Stimulated activated CD8-positive, alpha-beta memory T cell treated with anti-CD3 and anti-CD28 coated beads, Interleukin-7, amount 100 ng/mL, for 4 hours (primary cell): ENCODE results near the gene BAZ1B.
A peak's percentile ranks its signal among the peaks of the same experiment; 100 is the strongest.
"Not testable (repeated sequence)": the region's sequence is repeated elsewhere in the genome, so short reads cannot be mapped to it uniquely, and the experiment has no call there.

Experiments
- DNase-seq, 2 donors: peaks; one replicate each; pipeline ENCODE4 v3.0.0-alpha.2; 2020; ENCODE audit warnings: low read depth in 2 of 2

The BAZ1B gene, protein sequence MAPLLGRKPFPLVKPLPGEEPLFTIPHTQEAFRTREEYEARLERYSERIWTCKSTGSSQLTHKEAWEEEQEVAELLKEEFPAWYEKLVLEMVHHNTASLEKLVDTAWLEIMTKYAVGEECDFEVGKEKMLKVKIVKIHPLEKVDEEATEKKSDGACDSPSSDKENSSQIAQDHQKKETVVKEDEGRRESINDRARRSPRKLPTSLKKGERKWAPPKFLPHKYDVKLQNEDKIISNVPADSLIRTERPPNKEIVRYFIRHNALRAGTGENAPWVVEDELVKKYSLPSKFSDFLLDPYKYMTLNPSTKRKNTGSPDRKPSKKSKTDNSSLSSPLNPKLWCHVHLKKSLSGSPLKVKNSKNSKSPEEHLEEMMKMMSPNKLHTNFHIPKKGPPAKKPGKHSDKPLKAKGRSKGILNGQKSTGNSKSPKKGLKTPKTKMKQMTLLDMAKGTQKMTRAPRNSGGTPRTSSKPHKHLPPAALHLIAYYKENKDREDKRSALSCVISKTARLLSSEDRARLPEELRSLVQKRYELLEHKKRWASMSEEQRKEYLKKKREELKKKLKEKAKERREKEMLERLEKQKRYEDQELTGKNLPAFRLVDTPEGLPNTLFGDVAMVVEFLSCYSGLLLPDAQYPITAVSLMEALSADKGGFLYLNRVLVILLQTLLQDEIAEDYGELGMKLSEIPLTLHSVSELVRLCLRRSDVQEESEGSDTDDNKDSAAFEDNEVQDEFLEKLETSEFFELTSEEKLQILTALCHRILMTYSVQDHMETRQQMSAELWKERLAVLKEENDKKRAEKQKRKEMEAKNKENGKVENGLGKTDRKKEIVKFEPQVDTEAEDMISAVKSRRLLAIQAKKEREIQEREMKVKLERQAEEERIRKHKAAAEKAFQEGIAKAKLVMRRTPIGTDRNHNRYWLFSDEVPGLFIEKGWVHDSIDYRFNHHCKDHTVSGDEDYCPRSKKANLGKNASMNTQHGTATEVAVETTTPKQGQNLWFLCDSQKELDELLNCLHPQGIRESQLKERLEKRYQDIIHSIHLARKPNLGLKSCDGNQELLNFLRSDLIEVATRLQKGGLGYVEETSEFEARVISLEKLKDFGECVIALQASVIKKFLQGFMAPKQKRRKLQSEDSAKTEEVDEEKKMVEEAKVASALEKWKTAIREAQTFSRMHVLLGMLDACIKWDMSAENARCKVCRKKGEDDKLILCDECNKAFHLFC (N-terminal part only)

DNA sequence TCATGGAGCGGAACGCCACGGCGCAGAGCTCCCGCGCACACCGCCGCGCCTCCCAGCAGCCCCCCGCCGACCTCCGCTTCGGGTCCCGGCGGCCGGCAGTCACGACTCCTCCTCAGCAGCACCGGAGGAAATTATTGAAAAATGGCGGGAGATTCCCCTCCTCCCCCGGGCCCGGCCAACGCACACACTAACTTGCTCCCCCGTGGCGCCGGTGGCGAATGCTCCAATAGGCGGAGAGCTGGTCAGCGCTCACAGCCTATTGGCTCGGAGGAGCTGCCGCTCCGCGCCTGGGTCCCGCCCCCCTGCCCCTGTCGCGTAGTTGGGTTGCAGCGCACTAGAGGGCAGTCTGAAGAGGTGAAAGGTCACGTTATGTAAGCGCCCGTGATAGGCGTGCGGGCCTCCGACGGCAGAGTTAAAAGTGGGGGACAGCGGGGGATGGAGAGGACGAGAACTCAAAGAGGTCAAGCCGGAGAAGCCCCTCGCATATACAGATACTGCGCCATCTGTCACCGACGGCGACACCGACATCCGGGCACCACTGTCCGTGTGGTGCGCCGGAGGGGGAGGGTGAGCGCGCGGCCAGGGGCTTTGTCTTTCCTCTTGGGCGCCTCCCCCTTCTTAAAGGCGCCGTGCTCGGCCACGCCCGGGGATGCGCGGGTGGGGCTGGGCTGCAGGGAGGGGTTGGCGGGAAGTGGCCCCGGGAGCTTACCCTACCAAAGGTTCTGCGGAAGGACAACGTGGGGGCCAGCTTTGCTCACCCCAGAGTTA lies at the start of gene BAZ1B:
BAZ1B (minus strand) TSS at position 189 of the 768 bp plus-strand sequence. CDS start 360 bp downstream, outside the sequence.
- peak; percentile 94 to 98 for DNase-seq

DNA sequence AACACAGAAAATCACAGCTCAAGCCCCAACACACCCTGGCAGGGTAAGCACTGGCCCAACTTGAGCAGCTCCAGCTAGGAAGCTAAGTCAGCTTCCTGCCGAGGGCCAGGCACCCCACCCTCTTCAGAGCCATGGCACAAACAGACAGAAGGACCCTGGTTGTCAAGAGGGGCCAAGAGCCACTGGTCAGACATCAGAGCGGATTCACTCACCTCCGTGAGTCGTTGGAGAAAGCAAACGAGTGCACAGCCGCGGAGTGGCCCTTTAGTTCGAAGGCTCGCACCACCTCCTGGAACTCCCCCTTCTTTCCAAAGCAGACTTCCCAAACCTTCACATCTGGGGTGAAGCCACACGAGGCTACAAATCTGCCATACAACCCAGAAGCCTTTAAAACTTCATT lies 48.9 kb upstream of the BAZ1B start:
- no peak for DNase-seq

DNA sequence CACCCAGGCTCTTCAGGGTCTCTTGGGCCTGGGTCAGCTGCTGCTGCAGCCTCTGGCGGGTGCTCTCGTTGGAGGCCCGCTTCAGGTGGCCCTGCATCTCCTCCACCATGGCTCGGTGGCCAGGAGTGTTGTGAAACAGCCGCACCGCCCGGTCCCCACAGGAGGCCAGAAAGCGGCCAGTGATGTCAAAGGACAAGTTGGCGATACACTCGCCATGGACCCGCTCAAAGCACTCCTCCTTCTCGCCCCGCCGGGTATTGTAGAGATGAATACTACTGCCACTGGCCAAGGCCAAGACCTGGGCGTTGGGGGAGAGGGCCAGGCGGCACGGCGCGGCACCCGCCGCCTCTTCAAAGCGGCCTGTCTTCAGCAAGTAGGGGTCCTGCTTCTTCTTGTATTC lies 48.4 kb upstream of the BAZ1B start:
- DNase-seq, result no peak

DNA sequence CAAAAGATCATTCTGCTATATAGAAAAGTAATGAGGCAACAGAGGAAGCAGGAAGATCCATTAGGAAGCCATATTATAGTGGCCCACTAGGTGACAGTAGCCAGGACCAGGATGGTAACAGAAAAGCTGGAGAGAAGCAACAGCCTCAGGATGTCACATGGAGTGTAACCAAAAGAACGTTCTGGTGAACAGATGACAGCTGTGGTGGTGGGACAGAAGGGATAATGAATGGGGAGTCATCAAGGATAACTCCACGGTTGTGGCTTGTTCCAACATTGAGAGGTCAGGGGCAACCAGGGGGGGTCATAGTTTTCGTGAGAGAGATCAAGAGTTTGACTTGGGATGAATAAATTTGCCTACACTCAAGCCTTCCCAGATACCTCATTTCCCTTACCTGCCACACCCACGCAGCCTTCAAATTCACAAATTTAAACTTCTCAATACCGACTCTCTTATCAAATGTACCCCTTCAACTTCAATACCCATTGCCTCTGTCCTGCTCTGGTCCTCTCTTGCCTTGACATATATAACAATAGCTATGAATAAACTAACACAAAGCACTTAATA lies 47.0 kb upstream of the BAZ1B start:
- no peak for DNase-seq

DNA sequence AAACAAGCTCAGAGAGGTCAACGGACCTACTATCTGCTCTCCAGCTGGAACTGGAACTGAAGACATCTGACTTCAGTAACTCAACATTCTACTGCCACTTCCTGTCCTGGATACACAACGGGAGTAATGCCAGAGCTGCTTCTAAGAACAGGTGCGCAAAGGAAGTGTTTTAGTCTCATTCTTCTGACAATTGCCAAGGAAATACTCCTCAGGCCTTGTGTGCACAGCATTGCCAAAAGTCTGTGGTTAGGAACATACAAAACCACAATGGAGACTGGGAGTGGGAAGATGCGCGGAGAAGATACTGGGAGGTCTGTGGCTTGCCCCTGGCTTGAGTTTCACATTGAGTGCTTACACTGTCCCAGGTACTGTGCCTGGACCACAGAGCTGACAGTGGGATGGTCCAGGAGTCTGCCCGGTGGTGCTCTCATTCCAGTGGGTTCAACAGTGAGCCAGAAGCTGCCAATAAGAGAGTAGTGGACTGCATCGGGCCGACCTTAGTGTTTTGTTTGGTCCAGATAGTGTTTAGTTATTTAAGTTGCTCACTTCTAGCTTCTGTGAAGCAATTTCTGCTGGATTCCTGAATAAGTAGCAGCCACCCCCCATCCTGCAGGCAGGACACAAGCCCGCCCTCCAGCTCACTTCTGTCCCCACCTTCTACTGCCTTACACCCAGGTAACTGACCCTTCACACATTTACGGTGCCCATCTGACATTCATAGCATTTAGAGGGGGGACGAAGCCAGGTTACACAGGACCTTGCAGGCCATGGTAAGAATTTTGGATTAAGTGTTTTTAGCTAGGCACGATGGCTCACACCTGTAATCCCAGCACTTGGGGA lies 46.0 kb upstream of the BAZ1B start:
- DNase-seq, result no peak

DNA sequence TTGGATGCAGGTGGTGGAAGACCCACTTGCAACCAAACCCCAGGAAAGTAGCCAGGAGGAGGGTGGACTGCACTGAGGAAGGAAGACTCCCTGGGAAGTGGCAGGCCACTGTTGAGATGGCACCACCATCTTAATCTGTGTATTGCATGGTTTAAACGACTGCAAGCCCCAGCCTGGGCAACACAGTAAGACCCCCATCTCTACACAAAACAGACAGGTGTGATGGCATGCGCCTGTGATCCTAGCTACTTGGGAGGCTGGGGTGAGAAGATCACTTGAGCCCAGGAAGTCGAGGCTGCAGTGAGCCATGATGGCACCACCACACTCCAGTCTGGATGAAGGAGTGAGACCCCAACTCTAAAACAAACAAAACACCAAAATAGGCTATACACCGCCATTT lies 45.0 kb upstream of the BAZ1B start:
- DNase-seq, result no peak

DNA sequence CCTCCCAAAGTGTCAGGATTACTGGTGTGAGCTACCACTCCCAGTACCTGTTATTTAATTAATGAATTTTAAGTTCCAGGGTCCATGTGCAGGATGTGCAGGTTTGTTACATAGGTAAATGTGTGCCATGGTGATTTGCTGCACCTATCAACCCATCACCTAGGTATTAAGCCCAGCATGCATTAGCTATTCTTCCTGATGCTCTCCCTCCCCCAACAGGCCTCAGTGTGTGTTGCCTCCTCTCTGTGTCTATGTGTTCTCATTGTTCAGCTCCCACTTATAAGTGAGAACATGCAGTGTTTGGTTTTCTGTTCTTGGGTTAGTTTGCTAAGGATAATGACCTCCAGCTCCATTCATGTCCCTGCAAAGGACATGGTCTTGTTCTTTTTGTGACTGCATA lies 44.3 kb upstream of the BAZ1B start:
- DNase-seq, result not testable (repeated sequence)

DNA sequence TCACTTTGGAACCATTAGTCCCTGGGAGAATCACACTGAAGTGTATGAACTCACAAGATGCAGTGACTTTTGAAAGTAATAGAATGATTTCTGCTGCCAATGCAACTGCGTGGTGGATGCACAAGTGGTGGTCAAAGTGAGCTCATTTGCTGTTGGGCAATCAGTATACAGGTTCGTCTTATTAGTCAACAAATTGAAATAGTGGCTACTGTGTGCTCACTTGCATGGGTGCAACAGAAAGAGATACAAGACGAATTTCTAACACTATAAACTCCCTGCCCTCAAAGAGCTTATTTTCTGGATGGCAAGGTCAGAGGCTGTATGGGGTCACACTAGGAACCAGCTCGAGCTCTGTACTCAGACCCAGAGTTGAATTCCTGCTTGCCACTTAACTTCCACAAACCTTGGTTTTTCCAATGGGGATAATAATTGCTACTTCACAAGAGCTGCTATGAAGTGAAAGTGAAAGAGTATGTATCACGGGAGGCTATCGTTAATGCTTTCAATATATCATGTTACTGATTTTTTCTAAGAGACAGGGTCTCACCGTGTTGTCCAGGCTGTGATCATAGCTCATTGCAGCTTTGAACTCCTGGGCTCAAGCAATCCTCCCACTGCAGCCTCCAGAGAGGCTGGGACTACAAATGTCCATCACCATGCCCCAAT lies 43.7 kb upstream of the BAZ1B start:
- no peak for DNase-seq

DNA sequence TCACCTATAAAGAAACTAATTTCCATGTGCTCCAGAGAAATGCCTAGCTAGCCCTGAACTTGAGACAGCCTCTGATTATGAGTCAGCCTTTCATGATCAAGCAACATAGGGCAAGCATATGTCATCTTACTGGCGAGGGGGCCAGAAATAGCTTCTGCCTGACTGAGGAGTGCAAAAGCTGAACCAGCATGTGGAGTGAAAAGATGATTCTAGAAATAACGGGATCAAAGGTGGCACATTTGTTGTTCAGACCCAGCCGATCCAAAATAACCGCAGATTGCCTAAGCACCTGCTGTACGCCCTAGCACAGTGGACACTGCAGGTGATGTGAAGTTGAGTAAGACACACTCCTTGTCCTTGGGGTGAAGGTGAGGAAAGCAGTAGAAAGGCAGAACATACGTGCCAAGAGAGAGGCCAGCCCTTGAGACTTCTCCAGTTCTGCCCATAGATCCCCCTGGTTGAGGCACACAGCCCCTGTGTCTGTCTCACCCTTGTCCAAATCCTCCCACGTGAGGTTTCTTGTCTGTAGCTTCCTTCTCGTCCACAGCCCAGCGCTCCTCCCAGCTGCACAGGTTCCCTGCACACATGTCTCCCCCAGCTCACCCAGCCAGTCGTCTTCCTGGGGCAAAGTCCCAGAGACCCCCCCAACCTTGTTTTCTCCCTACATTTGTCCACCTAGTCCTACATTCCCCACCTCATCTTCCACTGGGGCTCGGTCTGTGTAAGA lies 38.2 kb upstream of the BAZ1B start:
- no peak for DNase-seq

DNA sequence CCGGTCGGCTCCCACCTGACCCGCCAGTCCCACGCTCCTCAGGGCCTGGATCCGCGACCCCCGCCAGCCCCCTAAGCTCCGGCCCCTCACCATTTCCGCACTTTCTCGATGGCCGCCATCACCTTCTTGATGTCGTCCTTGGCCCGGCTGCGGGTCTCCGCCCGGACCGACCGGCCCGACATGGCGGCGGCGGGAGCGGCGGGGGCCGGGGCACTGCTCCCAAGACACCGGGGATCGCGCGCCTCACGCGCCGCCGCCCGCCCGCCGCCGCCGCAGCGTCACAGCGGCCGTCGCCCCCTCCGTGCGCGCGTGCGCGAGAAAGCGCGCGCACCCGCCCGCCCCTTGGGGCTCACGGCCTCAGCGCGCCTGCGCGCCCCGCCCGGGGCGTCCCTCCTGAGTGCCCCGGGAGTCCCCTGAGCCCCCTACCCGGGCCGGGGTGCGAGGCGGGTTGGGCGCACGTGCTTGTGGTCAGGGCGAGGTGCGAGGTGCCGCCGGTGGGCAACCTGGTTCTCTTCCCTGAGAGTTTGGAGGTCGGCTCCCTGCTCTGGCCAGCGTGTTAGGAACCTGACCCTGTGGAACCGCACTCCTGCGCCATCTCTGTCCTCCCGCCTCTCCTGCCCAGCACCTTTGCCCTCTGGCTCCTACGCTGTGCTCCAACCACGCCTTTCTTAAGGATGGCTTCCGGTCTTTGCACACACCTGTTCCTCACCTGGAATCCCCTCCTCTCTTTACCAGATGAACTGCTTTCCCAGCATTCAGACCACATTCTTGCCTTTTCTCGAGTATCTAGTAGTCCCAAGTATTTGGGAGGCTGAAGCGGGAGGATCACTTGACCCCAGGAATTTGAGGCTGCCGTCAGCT lies 35.5 kb upstream of the BAZ1B start, which contains the start of gene BCL7B:
BCL7B (minus strand) TSS at position 294 of the 861 bp plus-strand sequence; CDS start at position 182, 112 bp downstream.
- peak; percentile 34 to 74 for DNase-seq

DNA sequence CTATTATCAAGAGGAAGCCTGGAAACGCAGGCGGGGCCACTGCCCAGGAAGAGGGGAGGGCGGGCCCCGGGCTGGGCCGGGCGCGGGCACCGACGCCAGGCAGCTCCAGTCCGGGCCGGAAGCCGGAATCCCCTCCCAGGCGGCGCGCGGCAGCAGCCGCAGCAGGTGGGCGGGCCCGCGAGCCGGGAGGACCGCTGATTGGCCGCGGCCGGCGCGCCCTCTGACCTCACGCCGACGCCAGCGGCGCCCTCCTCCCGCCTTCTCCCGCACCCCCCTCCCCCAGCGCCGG lies 35.0 kb upstream of the BAZ1B start:
- DNase-seq, result peak; percentile 72 to 92

DNA sequence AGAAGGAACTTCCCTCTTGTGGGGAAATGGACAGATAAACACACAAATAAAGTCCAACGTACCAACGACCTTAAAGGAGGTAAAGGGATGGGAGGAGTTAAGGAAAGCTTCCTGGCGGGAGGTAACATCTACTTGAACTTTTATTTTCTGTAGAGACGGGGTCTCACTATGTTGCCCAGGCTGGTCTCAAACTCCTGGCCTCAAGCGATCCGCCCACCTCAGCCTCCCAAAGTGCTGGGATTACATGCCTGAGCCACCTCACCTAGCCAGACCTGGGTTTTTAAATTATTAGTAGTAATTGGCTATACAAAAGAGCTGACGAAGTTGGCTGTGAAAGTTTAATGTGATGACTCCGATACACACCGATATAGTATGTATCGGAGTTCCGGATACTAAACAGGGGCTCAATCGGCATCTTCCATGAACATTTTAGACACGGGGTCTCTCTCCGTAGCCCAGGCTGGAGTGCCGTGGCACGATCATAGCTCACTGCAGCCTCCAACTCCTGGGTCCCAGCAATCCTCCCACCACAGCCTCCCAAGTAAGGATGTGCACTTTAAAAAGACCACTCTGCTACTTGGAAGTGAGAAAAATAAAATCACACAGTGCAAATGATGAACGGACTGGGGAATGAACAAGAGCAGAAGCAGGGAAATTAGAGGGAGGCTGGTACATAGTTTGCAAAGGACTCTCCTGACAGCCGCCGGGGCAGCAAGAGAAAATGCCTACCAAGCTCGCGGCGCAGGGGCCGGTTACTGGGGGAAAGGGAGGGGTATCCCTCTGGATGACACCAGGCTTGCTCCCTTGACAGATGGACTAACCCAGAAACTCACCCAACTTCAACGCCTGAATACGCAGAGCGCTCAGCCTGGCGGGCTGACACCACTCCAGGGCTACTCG lies 34.4 kb upstream of the BAZ1B start:
- DNase-seq, result no peak

DNA sequence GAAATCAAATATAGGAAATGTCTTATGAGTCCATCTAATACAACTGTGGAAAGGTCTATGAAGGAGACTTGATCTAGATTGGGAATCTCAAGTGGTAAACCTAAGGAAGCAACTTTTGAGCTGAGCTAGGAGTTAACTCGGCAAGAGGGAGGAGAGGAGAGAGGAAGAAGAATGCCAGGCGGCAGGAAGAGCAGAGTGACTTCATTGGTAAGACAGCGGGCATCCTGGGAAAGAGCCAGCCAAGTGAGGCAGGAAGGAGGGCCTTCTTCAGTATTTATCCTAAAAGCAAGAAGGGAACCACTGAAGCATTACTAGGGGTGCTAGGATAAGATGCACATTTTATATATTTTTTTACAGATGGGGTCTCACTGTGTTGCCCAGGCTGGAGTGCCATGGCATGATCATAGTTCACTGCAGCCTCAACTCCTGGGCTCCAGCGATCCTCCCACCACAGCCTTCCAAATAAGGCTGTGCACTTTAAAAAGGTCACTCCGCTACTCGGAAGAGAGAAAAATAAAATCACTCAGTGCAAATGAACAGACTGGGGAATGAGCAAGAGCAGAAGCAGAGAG lies 33.4 kb upstream of the BAZ1B start:
- DNase-seq, result no peak

DNA sequence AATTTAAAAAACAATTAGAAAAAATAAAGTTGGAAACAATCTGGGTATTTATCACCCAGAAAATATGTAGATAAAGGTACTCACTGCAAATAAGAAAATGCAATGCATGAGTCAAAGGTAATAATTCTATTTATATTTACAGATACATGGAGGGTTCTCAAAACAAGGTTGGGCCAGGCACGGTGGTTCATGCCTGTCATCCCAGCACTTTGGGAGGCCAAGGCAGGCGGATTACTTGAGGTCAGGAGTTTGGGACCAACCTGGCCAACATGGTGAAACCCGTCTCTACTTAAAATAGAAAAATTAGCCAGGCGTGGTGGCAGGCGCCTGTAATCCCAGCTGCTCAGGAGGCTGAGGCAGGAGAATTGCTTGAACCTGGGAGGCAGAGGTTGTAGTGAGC lies 28.0 kb upstream of the BAZ1B start:
- DNase-seq, result not testable (repeated sequence)

DNA sequence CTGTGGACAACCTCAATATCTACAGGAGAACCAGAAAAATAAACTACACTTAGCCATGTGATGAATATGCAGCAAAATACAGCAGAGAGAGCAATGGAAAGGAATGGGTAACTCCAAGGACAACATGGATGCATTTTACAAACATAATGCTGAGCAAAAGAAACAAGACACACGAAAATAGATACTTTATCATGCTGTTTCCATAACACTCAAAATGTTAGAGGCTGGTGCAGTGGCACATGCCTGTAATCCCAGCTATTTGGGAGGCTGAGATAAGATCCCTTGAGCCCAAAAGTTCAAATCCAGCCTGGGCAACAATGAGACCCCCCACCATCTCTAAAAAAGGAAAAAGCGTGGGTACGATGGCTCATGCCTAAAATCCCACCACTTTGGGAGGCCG lies 27.1 kb upstream of the BAZ1B start:
- no peak for DNase-seq

DNA sequence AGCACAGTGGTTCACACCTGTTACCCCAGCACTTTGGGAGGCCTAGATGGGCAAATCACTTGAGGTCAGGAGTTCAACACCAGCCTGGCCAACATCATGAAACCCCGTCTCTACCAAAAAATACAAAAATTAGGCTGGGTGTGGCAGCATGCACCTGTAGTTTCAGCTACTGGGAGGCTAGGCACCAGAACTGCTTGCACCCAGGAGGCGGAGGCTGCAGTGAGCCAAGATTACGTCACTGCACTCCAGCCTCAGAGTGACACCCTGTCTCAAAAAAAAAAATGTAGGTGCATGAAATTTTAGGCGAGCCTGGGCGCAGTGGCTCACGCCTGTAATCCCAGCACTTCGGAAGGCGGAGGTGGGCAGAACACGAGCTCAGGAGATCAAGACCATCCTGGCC lies 25.7 kb upstream of the BAZ1B start:
- no peak for DNase-seq

DNA sequence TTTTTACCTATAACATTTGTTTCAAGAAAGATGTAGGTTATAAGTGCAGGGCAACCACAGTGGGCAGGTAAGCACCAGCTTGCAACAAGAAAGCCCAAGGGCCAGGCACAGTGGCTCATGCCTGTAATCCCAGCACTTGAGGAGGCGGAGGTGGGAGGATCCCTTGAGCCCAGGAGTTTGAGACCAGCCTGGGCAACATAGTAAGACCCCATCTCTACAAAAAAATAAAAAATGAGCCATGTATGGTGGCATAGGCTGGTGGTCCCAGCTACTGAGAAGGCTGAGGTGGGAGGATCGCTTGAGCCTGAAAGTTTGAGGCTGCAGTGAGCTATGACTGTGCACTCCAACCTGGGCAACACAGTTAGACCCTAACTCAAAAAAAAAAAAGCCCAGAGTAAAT lies 22.6 kb upstream of the BAZ1B start:
- DNase-seq, result no peak
